GM21447 (cell line): ENCODE results near the gene HEPN1.
"Not testable (repeated sequence)": the region's sequence is repeated elsewhere in the genome, so short reads cannot be mapped to it uniquely, and the experiment has no call there.

Experiments used
- ATAC-seq: cut with Tn5 transposase; IDR thresholded peaks from one replicate; pipeline ENCODE4 v1.9.1; 2021; ENCODE audit not compliant: unreplicated experiment

The HEPN1 gene

DNA sequence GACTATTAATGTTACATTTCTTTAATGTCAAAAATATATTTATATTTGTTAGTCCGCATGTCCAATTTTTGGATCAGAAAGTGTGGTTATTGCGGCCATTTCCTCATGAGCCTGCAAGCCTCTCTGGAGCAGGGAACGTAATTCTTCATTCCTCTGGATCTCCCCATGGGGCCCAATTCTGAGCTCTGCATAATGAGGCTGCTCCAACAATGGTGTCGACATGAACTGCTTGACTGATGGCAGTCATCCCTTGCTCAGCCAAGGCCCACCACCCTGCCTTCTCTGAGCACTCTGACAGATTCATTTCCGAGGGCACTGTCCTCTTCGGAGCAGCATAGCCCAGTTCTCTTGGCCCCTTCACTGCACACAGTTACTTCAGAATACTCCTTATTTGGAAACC lies 19.9 kb downstream of the HEPN1 start:
- ATAC-seq = no peak

- no peak for ATAC-seq
These were observed 22.7 kb downstream of the HEPN1 start for GRCh38 chr11:124941703-124942102.

GRCh38 chr11:124942466-124943253 lies 23.6 kb downstream of the HEPN1 start:
- no peak for ATAC-seq

GRCh38 chr11:124943254-124943616 lies 24.2 kb downstream of the HEPN1 start:
- ATAC-seq = no peak

GRCh38 chr11:124943741-124944140 lies 24.7 kb downstream of the HEPN1 start:
- ATAC-seq = no peak

GRCh38 chr11:124944565-124944964 lies 25.5 kb downstream of the HEPN1 start:
- ATAC-seq = no peak

DNA sequence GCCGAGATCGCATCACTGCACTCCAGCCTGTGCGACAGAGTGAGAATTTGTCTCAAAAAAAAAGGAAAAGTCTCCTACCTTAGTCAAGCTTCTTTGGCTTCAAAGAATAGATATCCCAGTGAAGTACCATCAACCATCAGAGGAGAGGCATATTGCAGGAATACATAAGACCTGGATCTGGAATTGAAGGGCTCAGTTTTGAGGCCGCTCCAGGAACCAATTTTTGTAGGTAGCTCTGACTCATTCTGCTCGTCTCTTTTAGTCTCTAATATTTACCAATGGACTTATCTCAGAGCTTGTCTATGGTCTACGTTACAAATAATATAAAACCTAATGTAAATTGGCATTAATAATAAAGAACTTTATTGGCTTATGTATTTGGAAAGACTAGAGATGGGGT lies 26.8 kb downstream of the HEPN1 start:
- ATAC-seq = no peak

- no peak for ATAC-seq
These were observed 27.7 kb downstream of the HEPN1 start for GRCh38 chr11:124946735-124947141.

GRCh38 chr11:124950601-124951330 lies 31.7 kb downstream of the HEPN1 start:
- ATAC-seq = no peak

GRCh38 chr11:124951341-124951740 lies 32.3 kb downstream of the HEPN1 start:
- no peak for ATAC-seq

- peak; percentile 99 for ATAC-seq
These were observed 34.9 kb downstream of the HEPN1 start, which contains the start of gene CCDC15 for GRCh38 chr11:124953753-124954589. Gene CCDC15, plus strand, starts transcription at chr11:124954202. Its CDS starts 531 bp downstream, at chr11:124954733.

GRCh38 chr11:124954590-124954955 lies 35.5 kb downstream of the HEPN1 start:
- ATAC-seq = no peak

- ATAC-seq = no peak
These were observed 36.0 kb downstream of the HEPN1 start for GRCh38 chr11:124955035-124955434.

- ATAC-seq = peak; percentile 80
These were observed 43.0 kb downstream of the HEPN1 start for GRCh38 chr11:124961972-124962609.

GRCh38 chr11:124968197-124968596 lies 49.1 kb downstream of the HEPN1 start:
- ATAC-seq = not testable (repeated sequence)
